NB4 (cell line): ENCODE data around the gene ADGRL3.

Source experiments
- DNase-seq: peaks from one replicate; pipeline ENCODE4 v3.0.0; 2010; ENCODE audit warnings: low read depth
- H3K4me3 ChIP-seq: one replicate; pipeline ENCODE4 v1.5.1; 2011; ENCODE audit warnings: mild to moderate bottlenecking, low read depth, low read length, moderate library complexity
- CTCF ChIP-seq: IDR thresholded peaks from one replicate; pipeline ENCODE4 v1.5.1; 2012; ENCODE audit warnings: low read depth, low read length
- MAX ChIP-seq: IDR thresholded peaks from 2 replicates; pipeline ENCODE4 v1.6.1; 2011; ENCODE audit warnings: low read depth, low read length
- MYC ChIP-seq: IDR thresholded peaks from 2 replicates; pipeline ENCODE4 v1.6.1; 2011; ENCODE audit warnings: low read depth, low read length
- POLR2A ChIP-seq: IDR thresholded peaks from 2 replicates; pipeline ENCODE4 v1.6.1; 2011; ENCODE audit warnings: mild to moderate bottlenecking; ENCODE audit not compliant: insufficient read length; ENCODE audit errors: extremely low read depth

The ADGRL3 gene

GRCh38 chr4:61648264-61648663 lies 448.1 kb downstream of the ADGRL3 start:
- no peak overlapping the region for H3K4me3 ChIP-seq
- DNase-seq = no peak
- TF ChIP-seq MYC (no peak), MAX (no peak), POLR2A (no peak), CTCF (no peak)

- no peak overlapping the region for H3K4me3 ChIP-seq
- DNase-seq = no peak
- TF ChIP-seq MAX = no peak
- no peak for TF ChIP-seq POLR2A
- no peak for TF ChIP-seq CTCF
- TF ChIP-seq MYC = no peak
Measured at GRCh38 chr4:61657016-61657415, 456.9 kb downstream of the ADGRL3 start.

GRCh38 chr4:61661960-61662359 lies 461.8 kb downstream of the ADGRL3 start:
- no peak for TF ChIP-seq MAX
- no peak for TF ChIP-seq CTCF
- TF ChIP-seq MYC = no peak
- TF ChIP-seq POLR2A = no peak
- DNase-seq = no peak
- no peak overlapping the region for H3K4me3 ChIP-seq

GRCh38 chr4:61662362-61662761 lies 462.2 kb downstream of the ADGRL3 start:
- DNase-seq = no peak
- TF ChIP-seq POLR2A = no peak
- no peak for TF ChIP-seq CTCF
- TF ChIP-seq MAX = no peak
- TF ChIP-seq MYC = no peak

GRCh38 chr4:61663310-61663709 lies 463.2 kb downstream of the ADGRL3 start:
- no peak for DNase-seq
- TF ChIP-seq MAX (no peak), CTCF (no peak), POLR2A (no peak), MYC (no peak)
- H3K4me3 ChIP-seq = no peak overlapping the region

More at GRCh38 chr4:61662362-61662761, 462.2 kb downstream of the ADGRL3 start:
- H3K4me3 ChIP-seq = no peak overlapping the region

GRCh38 chr4:61665649-61666048 lies 465.5 kb downstream of the ADGRL3 start:
- DNase-seq = no peak
- TF ChIP-seq MAX (no peak), POLR2A (no peak), CTCF (no peak), MYC (no peak)
- no peak overlapping the region for H3K4me3 ChIP-seq
